Measurements from ENCODE around the gene DUXA.
"Not testable (repeated sequence)": the region's sequence is repeated elsewhere in the genome, so short reads cannot be mapped to it uniquely, and the experiment has no call there.

DUXA gene

GRCh38 chr19:57141699-57142098 lies 25.6 kb downstream of the DUXA start:
- no peak for TF ChIP-seq CTCF (IDR thresholded peaks at IDR 0.05; ENCODE audit: low read depth, low read length)
- H3K4me3 ChIP-seq (replicated peaks in 1 of 2; ENCODE audit: low read depth in 2 of 2, low read length in 2 of 2) = no peak overlapping the region
- DNase-seq (ENCODE audit: low read depth in 2 of 2) = no peak

GRCh38 chr19:57135797-57136196 lies 31.5 kb downstream of the DUXA start:
- no peak for TF ChIP-seq CTCF (IDR thresholded peaks at IDR 0.05; ENCODE audit: low read depth, low read length)
- no peak for DNase-seq (ENCODE audit: low read depth in 2 of 2)
- H3K4me3 ChIP-seq (replicated peaks in 1 of 2; ENCODE audit: low read depth in 2 of 2, low read length in 2 of 2) = no peak overlapping the region

GRCh38 chr19:57127403-57127802 lies 39.9 kb downstream of the DUXA start:
- not testable (repeated sequence) for H3K4me3 ChIP-seq (replicated peaks in 1 of 2; ENCODE audit: low read depth in 2 of 2, low read length in 2 of 2); DNase-seq (ENCODE audit: low read depth in 2 of 2)

- no peak for TF ChIP-seq CTCF (IDR thresholded peaks at IDR 0.05; ENCODE audit: low read depth, low read length)
- DNase-seq (ENCODE audit: low read depth in 2 of 2) = no peak
- H3K4me3 ChIP-seq (replicated peaks in 1 of 2; ENCODE audit: low read depth in 2 of 2, low read length in 2 of 2) = no peak overlapping the region
Observed at GRCh38 chr19:57123882-57124281, 43.4 kb downstream of the DUXA start.

GRCh38 chr19:57118848-57119247 lies 48.4 kb downstream of the DUXA start:
- no peak overlapping the region for H3K4me3 ChIP-seq (replicated peaks in 1 of 2; ENCODE audit: low read depth in 2 of 2, low read length in 2 of 2)
- DNase-seq (ENCODE audit: low read depth in 2 of 2) = no peak
- no peak for TF ChIP-seq CTCF (IDR thresholded peaks at IDR 0.05; ENCODE audit: low read depth, low read length)

DNA sequence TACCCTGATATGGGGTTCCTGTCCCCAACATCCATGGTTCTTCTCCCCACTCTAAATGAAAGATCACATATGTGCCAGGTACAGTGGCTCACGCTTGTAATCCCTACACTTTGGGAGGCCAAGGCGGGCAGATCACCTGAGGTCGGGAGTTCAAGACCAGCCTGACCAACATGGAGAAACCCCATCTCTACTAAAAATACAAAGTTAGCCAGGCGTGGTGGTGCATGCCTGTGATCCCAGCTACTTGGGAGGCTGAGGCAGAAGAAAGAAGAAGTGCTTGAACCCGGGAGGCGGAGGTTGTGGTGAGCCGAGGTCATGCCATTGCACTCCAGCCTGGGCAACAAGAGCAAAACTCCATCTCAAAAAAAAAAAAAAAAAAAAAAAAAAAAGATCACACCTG lies 53.8 kb downstream of the DUXA start:
- not testable (repeated sequence) for H3K4me3 ChIP-seq (replicated peaks in 1 of 2; ENCODE audit: low read depth in 2 of 2, low read length in 2 of 2); DNase-seq (ENCODE audit: low read depth in 2 of 2)

GRCh38 chr19:57111329-57111644 lies 56.0 kb downstream of the DUXA start:
- DNase-seq (ENCODE audit: low read depth in 2 of 2) = no peak
- no peak overlapping the region for H3K4me3 ChIP-seq (replicated peaks in 1 of 2; ENCODE audit: low read depth in 2 of 2, low read length in 2 of 2)
- no peak for TF ChIP-seq CTCF (IDR thresholded peaks at IDR 0.05; ENCODE audit: low read depth, low read length)

DNA sequence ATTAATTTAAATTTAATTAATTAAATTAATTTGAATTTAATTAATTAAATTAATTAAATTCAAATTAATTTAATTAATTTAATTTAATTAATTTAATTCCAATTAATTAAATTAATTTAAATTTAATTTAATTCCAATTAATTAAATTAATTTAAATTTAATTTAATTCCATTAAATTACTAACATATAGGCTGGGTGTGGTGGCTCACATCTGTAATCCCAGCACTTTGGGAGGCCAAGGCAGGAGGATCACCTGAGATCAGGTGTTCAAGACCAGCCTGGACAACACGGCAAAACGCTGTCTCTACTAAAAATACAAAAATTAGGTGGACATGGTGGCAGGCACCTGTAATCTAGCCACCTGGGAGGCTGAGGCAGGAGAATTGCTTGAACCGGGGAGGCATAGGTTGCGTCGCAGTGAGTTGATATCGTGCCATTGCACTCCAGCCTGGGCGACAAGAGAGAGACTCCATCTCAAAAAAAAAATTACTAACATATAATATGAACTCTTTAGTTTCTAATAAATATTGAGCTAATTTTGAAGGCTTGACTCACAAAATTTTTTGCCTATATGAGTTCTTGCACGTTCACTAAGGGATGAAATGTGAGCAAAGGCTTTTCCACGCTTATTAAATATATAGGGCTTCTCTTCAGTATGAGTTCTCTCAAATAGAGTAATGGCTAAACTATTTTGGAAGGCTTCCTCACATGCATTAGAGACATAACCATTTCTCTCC lies 56.5 kb downstream of the DUXA start:
- TF ChIP-seq CTCF (IDR thresholded peaks at IDR 0.05; ENCODE audit: low read depth, low read length) = no peak
- peak in 1 of 2 donors; percentile 12 for DNase-seq (ENCODE audit: low read depth in 2 of 2)
- no peak overlapping the region for H3K4me3 ChIP-seq (replicated peaks in 1 of 2; ENCODE audit: low read depth in 2 of 2, low read length in 2 of 2)
